ENCODE measurements around the gene HIVEP3.

GRCh38 chr1:41844781-41845272 is 73.9 kb downstream of the HIVEP3 start:
- TF ChIP-seq POLR2AphosphoS5 (IDR thresholded peaks at IDR 0.05; ENCODE audit: borderline replicate concordance, low read depth, low read length), result no peak
- no peak for TF ChIP-seq EZH2 (IDR thresholded peaks at IDR 0.05)
